SK-N-MC (cell line): Measurements from ENCODE around the gene MLF2.

Source experiments
- EZH2 ChIP-seq: fragments of 200-600 bp; sonication (generic); IDR thresholded peaks from one replicate; pipeline ENCODE4 v1.6.1; 2017; ENCODE audit warnings: antibody characterized with exemption
- FOXP2 ChIP-seq: optimal IDR thresholded peaks from 2 replicates; pipeline ENCODE3; 2011; ENCODE audit warnings: mild to moderate bottlenecking, moderate library complexity; ENCODE audit not compliant: insufficient read depth; ENCODE audit errors: extremely low read length, control extremely low read depth
- POLR2AphosphoS5 ChIP-seq: IDR thresholded peaks from 2 replicates; pipeline ENCODE4 v1.6.1; 2012; ENCODE audit warnings: mild to moderate bottlenecking, low read depth, low read length, borderline replicate concordance

- no peak for TF ChIP-seq POLR2AphosphoS5
- TF ChIP-seq EZH2: no peak
- no peak for TF ChIP-seq FOXP2
These were observed 49.3 kb downstream of the MLF2 start for GRCh38 chr12:6703631-6704030.
